IPS-NIHi11 (cell line): Measurements from ENCODE around the gene MIP.
"Not testable (repeated sequence)": the region's sequence is repeated elsewhere in the genome, so short reads cannot be mapped to it uniquely, and the experiment has no call there.

Experiments
- DNase-seq: peaks from one replicate; pipeline ENCODE4 v3.0.0; 2012; ENCODE audit warnings: mixed read lengths, low spot score

MIP gene

GRCh38 chr12:56454557-56454956 lies at the start of gene MIP:
MIP (minus strand) TSS chr12:56454657; CDS start chr12:56454613, 44 bp downstream.
- no peak for DNase-seq

- not testable (repeated sequence) for DNase-seq
These were observed 45.4 kb upstream of the MIP start for GRCh38 chr12:56499879-56500278.

GRCh38 chr12:56499452-56499851 lies 45.0 kb upstream of the MIP start:
- not testable (repeated sequence) for DNase-seq

GRCh38 chr12:56498126-56498902 lies 43.9 kb upstream of the MIP start:
- DNase-seq = not testable (repeated sequence)

GRCh38 chr12:56496704-56497103 lies 42.2 kb upstream of the MIP start:
- DNase-seq = not testable (repeated sequence)

GRCh38 chr12:56494481-56494880 lies 40.0 kb upstream of the MIP start:
- DNase-seq = not testable (repeated sequence)

GRCh38 chr12:56494106-56494415 lies 39.6 kb upstream of the MIP start:
- DNase-seq = not testable (repeated sequence)

GRCh38 chr12:56493409-56494105 lies 39.1 kb upstream of the MIP start:
- DNase-seq = not testable (repeated sequence)

GRCh38 chr12:56490360-56490759 lies 35.9 kb upstream of the MIP start:
- no peak for DNase-seq

GRCh38 chr12:56488041-56488955 lies 33.8 kb upstream of the MIP start, which contains the start of gene GLS2:
GLS2 (minus strand) TSS chr12:56488161; CDS start chr12:56488118, 43 bp downstream.
- peak; percentile 95 for DNase-seq

- DNase-seq = peak; percentile 61
These were observed 33.1 kb upstream of the MIP start for GRCh38 chr12:56487448-56488040.

- DNase-seq = no peak
These were observed 32.2 kb upstream of the MIP start for GRCh38 chr12:56486694-56487093.

GRCh38 chr12:56484566-56484965 lies 30.1 kb upstream of the MIP start:
- DNase-seq = no peak

- DNase-seq = no peak
These were observed 25.2 kb upstream of the MIP start for GRCh38 chr12:56479625-56480024.

- no peak for DNase-seq
These were observed 23.2 kb upstream of the MIP start for GRCh38 chr12:56477521-56478225.

- peak; percentile 33 for DNase-seq
These were observed 22.5 kb upstream of the MIP start for GRCh38 chr12:56476972-56477432.

GRCh38 chr12:56476143-56476542 lies 21.7 kb upstream of the MIP start:
- DNase-seq = no peak

- no peak for DNase-seq
These were observed 19.9 kb upstream of the MIP start for GRCh38 chr12:56474389-56474788.

GRCh38 chr12:56469007-56469930 lies 14.8 kb upstream of the MIP start:
- DNase-seq = no peak
